GM18909 (cell line): ENCODE data around the gene CLK2.
"Not testable (repeated sequence)": the region's sequence is repeated elsewhere in the genome, so short reads cannot be mapped to it uniquely, and the experiment has no call there.

Experiments
- ATAC-seq: cut with Tn5 transposase; IDR thresholded peaks from one replicate; pipeline ENCODE4 v1.9.1; 2021; ENCODE audit warnings: mild to moderate bottlenecking; ENCODE audit not compliant: unreplicated experiment, poor library complexity

CLK2 gene

DNA sequence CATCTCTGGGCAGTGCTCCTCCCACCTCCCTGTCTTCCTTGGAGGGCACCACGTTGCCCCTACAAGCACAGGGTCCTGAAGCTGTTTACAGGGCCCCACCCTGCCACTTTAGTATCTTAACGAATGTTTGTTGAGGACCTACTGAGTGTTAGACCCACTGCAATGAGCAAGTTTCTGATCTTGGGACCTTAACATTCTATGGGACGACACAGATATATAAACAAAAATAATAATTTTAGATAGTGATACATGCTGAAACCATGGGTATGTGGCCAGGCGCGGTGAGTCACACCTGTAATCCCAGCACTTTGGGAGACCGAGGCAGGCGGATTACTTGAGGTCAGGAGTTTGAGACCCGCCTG is 28.2 kb downstream of the CLK2 start:
- no peak for ATAC-seq

DNA sequence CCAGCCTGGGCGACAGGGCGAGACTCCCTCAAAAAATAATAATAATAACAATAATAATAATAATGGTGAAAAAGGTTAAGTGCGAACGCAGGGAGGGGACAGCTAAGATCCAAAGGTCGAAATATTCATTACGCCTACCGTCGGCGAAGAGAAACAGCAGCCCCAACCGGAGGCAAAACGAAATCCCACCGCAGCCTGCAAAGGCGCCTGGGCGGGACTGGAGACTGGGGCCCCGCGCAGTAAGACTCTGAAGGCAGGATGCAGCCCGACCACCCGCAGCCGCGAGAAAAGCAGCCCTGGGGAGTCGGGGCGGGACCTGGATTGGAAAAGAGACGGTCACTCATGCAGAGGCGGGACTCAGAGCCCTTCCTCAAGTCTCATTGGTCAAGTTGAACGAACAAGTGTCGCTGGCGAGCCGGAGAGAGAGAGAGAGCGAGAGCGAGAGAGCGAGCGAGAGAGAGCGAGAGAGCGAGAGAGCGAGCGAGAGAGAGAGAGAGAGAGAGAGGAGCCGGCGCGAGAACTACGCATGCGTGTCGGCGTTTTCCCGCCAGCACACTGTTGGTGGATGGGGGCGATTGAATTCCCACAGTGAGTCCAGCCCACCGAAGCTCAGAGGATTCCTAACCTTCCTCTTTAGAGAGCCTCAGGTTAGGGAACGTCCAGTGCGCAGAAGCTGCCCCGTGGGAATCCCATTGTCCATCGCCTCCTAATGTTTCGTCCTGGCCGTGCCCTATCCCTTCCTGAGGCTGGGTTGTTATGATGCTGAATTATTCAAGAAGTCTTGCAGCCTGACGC is 28.7 kb downstream of the CLK2 start:
- ATAC-seq, result peak; percentile 87

DNA sequence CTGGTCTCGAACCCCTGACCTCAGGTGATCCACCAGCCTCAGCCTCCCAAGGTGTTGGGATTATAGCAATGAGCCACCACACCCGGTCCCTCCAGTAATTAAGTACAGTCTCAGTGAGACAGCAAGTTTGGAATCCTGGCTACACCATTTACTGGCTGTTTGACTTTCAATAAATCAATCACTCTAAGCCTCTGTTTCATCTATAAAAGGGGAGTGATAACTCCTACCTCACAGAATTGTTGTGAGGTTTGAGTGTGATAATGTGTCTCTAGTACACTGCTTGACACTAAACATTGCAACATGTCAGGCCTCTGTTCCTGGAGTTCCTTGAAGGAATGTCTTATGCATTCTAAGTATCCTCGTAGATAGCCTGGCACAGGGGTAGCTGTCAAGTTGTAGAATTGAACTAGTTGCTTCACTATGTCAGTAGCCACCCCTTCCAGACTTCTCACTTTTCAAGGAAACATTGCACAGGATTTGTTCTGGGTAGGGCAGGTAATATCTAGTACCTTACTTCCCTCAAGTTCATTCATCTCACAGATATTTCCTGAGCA is 30.4 kb downstream of the CLK2 start:
- ATAC-seq, result no peak

DNA sequence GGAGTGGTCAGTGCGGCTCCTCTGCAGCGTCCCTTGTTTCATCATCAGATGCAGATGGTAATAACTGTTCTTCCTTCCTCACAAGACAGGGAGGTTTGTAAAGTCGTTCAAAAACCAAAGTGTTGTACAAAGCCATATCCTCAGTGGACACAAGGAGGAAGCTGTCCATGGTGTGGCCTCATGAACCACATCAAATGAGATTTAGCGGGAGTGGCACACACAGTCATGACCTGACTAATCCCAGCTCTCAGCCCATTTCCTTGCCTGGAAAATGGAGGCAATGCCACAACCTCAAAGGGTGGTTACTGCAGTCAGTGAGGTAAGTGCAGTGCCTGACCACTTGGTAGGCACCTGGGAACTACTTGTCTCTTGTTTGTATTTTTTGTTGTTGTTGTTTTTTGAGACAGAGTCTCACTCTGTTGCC is 31.5 kb downstream of the CLK2 start:
- ATAC-seq, result no peak

DNA sequence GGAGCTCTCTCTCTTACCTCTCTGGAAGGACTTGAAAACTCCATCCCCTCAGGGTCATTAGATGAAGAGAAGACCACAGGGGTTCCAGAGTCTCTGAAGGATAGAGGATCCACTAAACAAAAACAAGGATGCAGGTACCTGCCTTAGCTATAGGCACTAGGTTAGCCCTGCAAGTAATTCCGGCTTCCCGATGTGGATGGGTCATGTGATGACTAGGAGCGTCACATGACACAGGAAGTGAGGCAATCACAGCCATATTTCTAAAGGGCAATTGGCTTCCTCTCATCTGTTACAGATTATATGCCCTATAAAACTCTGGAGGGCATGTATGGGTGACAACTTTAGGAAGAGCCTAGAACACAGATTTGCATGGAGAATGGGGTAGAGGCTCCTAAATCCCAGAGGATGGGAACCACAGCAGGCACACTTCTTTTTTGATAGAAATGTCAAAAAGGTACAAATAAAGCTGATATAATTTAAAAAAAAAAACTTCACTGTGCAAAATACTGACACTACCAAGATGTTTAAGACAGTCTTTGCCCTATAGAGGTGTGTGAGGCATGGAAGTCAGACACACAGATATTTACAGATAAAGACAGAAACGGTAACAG is 32.1 kb downstream of the CLK2 start:
- no peak for ATAC-seq

DNA sequence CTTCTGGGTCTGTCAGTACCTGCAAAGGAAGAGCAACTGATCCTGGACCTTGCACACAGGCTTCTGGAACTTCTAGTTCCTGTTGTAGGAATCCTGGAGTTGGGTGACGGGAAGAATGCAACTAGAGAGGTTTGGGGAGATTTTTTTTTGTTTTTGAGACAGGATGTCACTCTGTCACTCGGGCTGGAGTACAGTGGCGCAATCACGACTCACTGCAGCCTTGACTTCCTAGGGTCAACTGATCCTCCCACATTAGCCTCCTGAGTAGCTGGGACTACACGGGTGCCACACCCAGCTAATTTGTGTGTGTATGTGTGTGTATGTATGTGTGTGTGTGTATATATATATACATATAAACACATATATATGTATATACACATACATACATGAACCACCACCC is 36.9 kb downstream of the CLK2 start:
- ATAC-seq, result no peak

DNA sequence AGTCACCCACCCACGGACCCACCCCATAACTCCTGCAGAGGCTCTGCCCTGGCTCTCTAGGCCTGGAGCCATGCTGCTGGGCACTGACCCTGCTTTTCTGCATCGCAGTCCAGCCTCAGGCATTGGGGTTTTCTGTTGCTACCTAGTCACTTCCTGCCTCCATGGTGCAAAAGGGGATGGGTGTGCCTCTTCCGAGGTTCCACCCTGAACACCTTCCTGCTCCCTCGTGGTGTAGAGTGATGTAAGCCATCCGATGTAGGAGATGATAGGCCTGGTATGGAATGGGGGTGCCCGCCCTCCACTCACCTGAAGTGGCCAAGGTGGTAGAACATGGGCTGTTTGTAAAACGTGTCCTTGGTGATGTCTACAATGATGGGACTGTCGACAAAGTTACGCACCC is 37.9 kb downstream of the CLK2 start:
- ATAC-seq, result not testable (repeated sequence)

DNA sequence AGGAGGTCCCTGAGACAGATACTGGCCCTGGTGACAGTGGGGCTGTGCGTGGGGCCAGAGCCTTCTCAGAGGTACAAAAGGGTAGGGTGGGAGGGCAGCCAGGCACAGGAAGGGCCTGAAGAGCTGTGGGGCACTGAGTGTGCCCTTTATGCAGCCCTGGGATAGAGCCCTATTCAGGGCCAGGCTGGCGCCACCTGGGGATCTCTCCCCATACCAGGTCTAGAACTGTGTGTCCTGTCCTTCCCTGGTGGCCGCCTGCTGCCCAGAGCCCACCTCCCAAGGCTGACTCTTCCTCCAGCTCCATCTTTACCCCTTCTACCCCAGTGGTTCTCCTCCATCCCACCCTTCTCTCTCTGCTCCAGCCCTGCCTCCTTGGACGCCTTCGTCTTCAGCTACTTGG is 39.8 kb downstream of the CLK2 start:
- ATAC-seq, result not testable (repeated sequence)

DNA sequence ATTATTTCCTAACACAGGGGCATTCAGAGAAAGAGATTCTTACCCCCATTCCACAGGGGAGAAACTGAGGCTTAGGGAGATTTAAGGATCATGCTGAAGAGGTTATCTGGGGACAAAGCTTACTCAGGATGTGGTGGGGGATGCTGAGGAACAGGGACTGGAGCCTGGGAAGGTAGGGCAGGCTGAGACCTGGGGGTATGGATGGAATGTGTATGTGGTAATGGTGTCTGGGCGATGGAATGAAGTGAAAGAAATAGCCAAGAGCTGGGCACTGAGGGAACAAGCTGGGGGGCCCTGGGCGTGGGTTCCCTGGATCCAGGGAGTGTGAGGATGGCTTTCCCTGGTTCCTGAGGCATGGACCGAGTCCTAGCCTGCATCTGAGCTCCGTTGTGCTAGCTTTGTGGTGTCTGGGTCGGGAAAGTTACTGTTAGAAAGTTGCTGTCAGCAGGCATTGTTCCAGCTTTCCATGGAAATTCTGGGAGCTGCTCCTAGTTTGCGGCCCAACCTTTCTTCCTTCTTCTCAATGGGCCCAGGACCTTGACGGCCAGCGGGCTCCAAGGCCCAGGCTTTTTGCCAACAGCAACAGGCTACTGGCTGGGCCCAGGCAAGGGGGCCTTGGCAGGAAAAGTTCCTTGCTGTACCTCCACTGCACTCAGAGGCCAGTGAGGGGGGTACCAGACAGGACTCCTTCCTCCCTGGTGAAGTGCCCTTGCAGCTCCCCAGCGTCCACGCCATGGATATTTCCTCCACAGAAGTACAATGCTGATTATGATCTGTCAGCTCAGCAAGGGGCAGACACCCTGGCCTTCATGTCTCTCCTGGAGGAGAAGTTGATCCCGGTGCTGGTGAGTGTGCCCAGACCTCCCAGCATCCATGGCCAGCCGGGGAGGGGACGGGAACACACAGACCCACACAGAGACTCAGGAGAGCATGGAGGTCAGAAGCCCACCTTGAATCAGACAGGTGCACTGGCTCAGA is 41.0 kb downstream of the CLK2 start:
- ATAC-seq, result not testable (repeated sequence)

DNA sequence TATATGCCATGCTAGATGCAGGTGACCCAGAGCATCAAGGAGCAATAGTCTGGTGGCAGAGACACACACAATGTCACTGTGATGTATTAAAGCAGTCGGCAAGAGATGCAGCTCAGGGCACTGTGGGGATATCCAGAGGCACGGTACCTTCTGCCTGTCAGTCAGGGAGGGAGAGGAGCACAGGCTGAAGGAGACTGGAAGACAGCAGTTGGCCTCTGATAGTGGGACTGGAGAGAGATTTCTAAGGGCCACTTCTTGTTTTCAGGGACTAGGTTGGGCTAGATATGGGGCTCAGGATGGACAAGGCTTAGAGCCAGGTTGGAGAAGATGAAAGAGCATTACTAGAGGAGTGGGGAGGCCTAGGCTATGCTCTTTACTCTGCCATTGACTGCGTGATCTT is 42.0 kb downstream of the CLK2 start:
- ATAC-seq, result not testable (repeated sequence)

DNA sequence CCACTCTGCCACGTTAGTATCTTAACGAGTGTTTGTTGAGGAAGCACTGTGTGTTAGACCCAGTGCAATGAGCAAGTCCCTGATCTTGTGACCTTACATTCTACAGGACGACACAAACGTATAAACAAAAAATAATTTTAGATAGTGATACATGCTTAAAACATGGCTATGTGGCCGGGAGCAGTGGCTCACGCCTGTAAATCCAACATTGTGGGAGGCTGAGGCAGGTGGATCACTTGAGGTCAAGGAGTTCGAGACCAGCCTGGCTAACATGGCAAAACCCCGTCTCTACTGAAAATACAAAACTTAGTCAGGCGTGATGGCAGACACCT is 45.2 kb downstream of the CLK2 start:
- ATAC-seq, result no peak

DNA sequence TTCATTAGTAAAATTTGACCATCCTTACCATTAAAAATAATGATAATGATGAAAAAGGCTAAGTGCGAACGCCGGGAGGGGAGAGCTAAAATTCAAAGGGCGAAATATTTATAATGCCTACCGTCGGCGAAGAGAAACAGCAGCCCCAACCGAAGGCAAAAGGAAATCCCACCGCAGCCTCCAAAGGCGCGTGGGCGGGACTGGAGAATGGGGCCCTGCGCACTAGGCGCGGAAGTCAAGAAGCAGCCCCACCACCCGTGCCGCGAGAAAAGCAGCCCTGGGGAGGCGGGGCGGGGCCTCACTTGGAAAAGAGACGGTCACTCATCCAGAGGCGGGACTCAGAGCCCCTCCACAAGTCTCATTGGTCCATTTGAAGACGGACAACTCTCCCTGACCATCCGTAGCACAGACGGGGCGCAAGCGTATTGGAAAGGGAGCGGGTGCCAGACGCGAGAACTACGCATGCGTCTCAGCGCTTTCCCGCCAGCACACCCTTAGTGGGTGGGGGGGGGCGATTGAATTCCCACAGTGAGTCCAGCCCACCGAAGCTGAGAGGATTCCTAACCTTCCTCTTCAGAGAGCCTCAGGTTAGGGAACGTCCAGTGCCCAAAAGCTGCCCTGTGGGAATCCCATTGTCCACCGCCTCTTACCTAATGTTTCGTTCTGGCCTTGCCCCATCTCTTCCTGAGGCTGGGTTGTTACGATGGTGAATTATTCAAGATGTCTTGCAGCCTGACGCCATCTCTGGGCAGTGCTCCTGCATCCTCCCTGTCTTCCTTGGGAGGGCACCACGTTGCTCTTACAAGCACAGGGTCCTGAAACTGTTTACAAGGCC is 45.8 kb downstream of the CLK2 start:
- peak; percentile 91 for ATAC-seq

DNA sequence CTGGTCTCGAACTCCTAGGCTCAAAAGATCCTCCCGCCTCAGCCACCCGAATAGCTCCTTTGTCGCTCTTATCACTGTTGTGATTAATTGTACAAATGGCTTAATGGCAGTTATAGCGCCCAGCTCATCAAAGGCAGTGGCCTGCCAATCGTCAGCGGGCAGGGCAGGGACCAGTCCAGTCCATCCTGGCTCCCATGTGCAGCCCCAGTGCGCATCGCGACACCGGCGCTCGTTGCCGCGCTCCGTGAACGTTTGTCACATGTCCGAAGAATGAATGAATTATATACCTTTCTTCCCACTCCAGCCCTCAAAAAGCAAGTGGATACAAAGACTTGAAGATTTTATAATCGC is 46.4 kb downstream of the CLK2 start:
- peak; percentile 35 for ATAC-seq

DNA sequence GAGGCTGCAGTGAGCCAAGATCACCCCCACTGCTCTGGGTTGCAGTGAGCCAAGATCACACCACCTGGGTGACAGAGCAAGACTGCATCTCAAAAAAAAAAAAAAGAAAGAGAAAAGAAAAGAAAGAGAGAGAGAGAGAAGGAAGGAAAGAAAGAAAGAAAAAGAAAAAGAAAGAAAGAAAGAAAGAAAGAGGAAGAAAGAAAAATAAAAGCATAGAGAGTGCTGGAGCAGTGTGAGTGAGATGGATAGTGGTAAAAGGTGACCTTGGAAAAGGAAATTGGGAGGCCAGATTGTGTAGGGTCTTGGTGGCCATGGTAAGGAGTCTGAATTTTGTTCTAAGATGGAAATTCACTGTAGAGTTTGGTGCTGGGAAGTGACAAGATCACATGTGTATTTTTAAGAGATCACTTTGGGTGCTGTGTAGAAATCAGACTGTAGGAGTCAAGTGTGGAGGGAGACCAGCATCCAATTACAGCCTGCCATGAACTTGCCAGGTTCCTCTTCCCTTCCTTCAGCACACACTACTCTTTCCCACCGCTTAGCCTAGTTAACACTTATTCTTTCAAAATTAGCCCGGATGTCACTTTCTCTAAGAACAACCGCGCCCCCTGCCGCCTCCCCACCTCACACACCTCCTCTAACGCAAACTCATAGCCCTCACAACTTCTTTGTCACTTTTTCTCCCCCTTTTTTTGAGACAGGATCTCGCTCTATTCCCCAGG is 47.0 kb downstream of the CLK2 start:
- peak; percentile 37 for ATAC-seq

DNA sequence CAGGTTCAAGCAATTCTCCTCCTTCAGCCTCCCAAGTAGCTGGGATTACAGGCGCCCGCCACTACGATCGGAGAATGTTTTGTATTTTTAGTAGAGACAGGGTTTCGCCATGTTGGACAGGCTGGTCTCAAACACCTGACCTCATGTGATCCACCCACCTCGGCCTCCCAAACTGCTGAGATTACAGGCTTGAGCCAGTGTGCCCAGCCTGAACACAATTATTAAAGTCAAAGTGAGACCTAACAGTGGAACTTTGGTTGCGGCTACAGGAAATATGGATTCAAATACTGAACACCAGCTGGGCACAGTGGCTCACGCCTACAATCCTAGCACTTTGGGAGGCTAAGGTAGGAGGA is 47.9 kb downstream of the CLK2 start:
- not testable (repeated sequence) for ATAC-seq

DNA sequence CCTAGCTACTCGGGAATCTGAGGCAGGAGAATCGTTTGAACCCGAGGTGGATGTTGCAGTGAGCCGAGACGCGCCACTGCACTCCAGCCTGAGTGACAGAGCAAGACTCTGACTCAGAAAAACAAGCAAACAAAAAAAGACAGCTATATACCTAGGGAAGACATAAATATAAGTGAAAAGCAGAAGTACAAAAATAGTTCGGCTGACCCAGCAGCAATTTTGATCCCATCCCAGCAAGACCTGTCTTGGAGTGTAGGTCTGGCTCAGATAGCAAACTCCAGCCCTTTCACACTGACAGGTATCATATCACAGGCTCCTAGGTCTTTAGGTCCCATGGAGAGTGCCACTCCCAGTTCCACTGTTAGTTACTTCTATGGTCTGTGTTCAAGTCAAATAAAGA is 50.3 kb downstream of the CLK2 start:
- ATAC-seq, result no peak

DNA sequence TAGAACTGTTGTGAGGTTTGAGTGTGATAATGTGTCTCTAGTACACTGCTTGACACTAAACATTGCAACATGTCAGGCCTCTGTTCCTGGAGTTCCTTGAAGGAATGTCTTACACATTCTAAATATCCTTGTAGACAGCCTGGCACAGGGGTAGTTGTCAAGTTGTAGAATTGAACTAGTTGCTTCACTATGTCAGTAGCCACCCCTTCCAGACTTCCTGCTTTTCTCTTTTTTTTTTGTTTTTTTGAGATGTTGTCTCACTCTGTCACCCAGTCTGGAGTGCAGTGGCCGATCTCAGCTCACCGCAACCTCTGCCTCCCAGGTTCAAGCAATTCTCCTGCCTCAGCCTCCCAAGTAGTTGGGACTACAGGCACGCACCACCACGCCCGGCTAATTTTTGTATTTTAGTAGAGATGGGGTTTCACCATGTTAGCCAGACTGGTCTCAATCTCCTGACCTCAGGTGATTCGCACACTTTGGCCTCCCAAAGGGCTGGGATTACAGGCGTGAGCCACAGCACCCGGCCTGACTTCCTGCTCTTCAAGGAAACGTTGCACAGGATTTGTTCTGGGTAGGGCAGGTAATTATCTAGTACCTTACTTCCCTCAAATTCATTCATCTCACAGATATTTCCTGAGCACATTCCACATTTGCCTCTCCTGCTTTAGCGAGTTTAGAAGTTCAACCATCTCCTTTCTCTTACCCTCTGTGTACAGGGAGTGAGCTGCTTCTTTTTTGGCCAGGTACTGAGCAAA is 52.9 kb downstream of the CLK2 start:
- not testable (repeated sequence) for ATAC-seq

DNA sequence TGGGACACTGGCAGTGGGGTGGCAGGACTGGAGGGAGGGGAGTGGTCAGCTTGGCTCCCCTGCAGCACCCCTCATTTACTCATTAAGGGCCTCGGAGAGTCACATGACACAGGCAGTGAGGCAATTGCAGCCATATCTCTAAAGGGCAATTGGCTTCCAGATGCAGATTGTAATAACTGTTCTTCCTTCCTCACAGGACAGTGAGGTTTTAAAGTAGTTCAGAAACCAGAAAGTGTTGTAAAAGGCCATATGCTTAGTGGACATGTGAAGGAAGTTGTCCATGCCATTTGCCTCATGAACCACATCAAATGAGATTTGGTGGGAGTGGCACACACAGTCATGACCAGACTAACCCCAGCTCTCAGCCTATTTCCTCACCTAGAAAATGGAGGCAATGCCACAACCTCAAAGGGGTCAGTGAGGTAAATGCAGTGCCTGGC is 53.7 kb downstream of the CLK2 start:
- no peak for ATAC-seq
